ENCODE measurements around the gene DGKG. TPM values are rescaled to one million over a fixed set of nuclear protein-coding genes. Genes with fewer than 3 reads are reported as not detected.

DGKG gene
- polyA plus RNA-seq, 1 of the 3 experiments (the other 2 are of a cell fraction): 0.12 TPM

- TF ChIP-seq REST (IDR thresholded peaks at IDR 0.05; ENCODE audit: low read depth, low read length): no peak
- no peak for TF ChIP-seq GATA2 (CRISPR knock-in tag; IDR thresholded peaks at IDR 0.05)
- TF ChIP-seq POLR2AphosphoS5 (IDR thresholded peaks at IDR 0.05; ENCODE audit: low read depth, low read length): no peak
- TF ChIP-seq RFX5 (IDR thresholded peaks at IDR 0.05; ENCODE audit: low read length): no peak
Observed at GRCh38 chr3:186184021-186184420, 178.0 kb downstream of the DGKG start (continued).

GRCh38 chr3:186182850-186183249, 179.2 kb downstream of the DGKG start:
- CTCF ChIA-PET: interaction anchor here (1.5 kb wide), 1 partner anchor 9 kb away, joined by 3 read pairs; no protein-coding TSS in a partner anchor
- TF ChIP-seq TAF1 (IDR thresholded peaks at IDR 0.05; ENCODE audit: borderline replicate concordance, low read depth, low read length) (no peak), NFIC (IDR thresholded peaks at IDR 0.05; ENCODE audit: borderline replicate concordance) (no peak), ELF1 (IDR thresholded peaks at IDR 0.05) (no peak), TCF12 (IDR thresholded peaks at IDR 0.05) (no peak), SIN3A (IDR thresholded peaks at IDR 0.05; ENCODE audit: borderline replicate concordance, low read depth, low read length) (no peak), REST (IDR thresholded peaks at IDR 0.05; ENCODE audit: low read depth, low read length) (no peak), FOSL2 (IDR thresholded peaks at IDR 0.05; ENCODE audit: borderline replicate concordance, low read depth) (no peak), CTCF (IDR thresholded peaks at IDR 0.05) (no peak), GABPA (IDR thresholded peaks at IDR 0.05; ENCODE audit: low read depth) (no peak), RCOR1 (IDR thresholded peaks at IDR 0.05; ENCODE audit: low read length) (peak; percentile 71; the same call in 1 of the 2 replicates), FOXJ3 (CRISPR knock-in tag; IDR thresholded peaks at IDR 0.05) (0 out of 2 replicates have a peak, but pooled peaks have one; percentile 33), RAD21 (IDR thresholded peaks at IDR 0.05; ENCODE audit: low read length) (peak; percentile 10; the same call in 1 of the 2 replicates), YY1 (IDR thresholded peaks at IDR 0.05; ENCODE audit: low read depth) (no peak), RFX5 (IDR thresholded peaks at IDR 0.05; ENCODE audit: low read length) (no peak), JUND (IDR thresholded peaks at IDR 0.05) (no peak), POLR2AphosphoS5 (IDR thresholded peaks at IDR 0.05; ENCODE audit: low read depth, low read length) (no peak), FOXM1 (IDR thresholded peaks at IDR 0.05; ENCODE audit: low read depth) (no peak), MAX (IDR thresholded peaks at IDR 0.05; ENCODE audit: low read depth) (no peak), EP300 (IDR thresholded peaks at IDR 0.05; ENCODE audit: borderline replicate concordance in 1 of 2, low read depth in 1 of 2, low read length in 1 of 2) (peak in 1 of 2 experiments; percentile 40; a peak in 1 of 4 replicates), RXRA (IDR thresholded peaks at IDR 0.05; ENCODE audit: borderline replicate concordance, low read depth) (no peak), NRF1 (IDR thresholded peaks at IDR 0.05; ENCODE audit: low read depth, low read length) (no peak), PBX3 (IDR thresholded peaks at IDR 0.05) (no peak)

More at GRCh38 chr3:186182850-186183249, 179.2 kb downstream of the DGKG start:
- H3K79me2 ChIP-seq (ENCODE audit: insufficient read depth): no peaks in the 10 kb centered on the region
- H2AFZ ChIP-seq (ENCODE audit: low read depth): no peak overlapping the region
- peaks cover 5 to 8% of the 10 kb centered on the region in 2 experiments; a peak in 3 of 4 replicates for H3K4me1 ChIP-seq (ENCODE audit: control insufficient read depth in 1 of 2, insufficient read depth in 2 of 2, low read depth in 1 of 2, low read length in 1 of 2)
- H3K27me3 ChIP-seq (ENCODE audit: insufficient read depth): peaks cover 17% of the 10 kb centered on the region; the same call in 1 of the 2 replicates
- DNase-seq: peak; percentile 68
- H3K4me3 ChIP-seq (ENCODE audit: low read depth in 2 of 2, low read length in 1 of 2): no peak overlapping the region
- no peaks in the 10 kb centered on the region for H4K20me1 ChIP-seq (ENCODE audit: insufficient read depth)
- H3K27ac ChIP-seq (ENCODE audit: low read depth in 2 of 2, low read length in 1 of 2): peak overlapping the region in 1 of 2 experiments; percentile 55; a peak in 2 of 4 replicates
- WGBS (ENCODE audit: low lambda C conversion rate): 32% methylated on average over 6 of the region's 6 CpGs
- H3K9me2 ChIP-seq: no peaks in the 10 kb centered on the region
- no peaks in the 10 kb centered on the region for H3F3A ChIP-seq (replicated peaks; ENCODE audit: insufficient read depth)
- POLR2A ChIA-PET: no interaction called here
- no peaks in the 10 kb centered on the region for H3K36me3 ChIP-seq (replicated peaks in 1 of 2; ENCODE audit: control insufficient read depth in 1 of 2, insufficient read depth in 2 of 2, low read length in 1 of 2)
- H3K9me3 ChIP-seq: no peaks in the 10 kb centered on the region
- H3K4me2 ChIP-seq: no peak overlapping the region
- no peak overlapping the region for H3K9ac ChIP-seq
